HG02840 (cell line): Measurements from ENCODE around the gene PTPDC1.

Experiments used
- ATAC-seq: cut with Tn5 transposase; IDR thresholded peaks from one replicate; pipeline ENCODE4 v1.9.1; 2021; ENCODE audit warnings: mild to moderate bottlenecking, moderate library complexity, moderate number of reproducible peaks; ENCODE audit not compliant: unreplicated experiment, low FRiP score

The PTPDC1 gene

GRCh38 chr9:94139672-94140417 is 55.6 kb downstream of the PTPDC1 start:
- ATAC-seq: no peak

DNA sequence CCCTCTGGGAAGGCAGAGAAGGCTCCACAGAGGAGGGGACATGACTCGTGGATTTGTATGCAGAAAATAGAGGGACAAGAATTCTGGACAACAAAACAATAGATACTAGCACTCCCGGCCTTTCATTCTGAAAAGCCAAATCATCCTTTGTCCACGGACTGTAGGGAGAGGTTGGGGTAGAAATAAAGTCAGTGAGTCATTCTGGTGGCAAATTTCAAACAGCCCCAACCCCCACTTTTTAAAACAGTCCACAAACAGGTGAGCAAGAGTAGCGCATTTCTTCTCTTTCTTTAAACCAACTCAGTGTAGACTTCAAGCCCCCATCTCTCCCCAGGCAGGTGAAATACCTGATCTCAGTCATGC is 56.1 kb downstream of the PTPDC1 start:
- no peak for ATAC-seq

DNA sequence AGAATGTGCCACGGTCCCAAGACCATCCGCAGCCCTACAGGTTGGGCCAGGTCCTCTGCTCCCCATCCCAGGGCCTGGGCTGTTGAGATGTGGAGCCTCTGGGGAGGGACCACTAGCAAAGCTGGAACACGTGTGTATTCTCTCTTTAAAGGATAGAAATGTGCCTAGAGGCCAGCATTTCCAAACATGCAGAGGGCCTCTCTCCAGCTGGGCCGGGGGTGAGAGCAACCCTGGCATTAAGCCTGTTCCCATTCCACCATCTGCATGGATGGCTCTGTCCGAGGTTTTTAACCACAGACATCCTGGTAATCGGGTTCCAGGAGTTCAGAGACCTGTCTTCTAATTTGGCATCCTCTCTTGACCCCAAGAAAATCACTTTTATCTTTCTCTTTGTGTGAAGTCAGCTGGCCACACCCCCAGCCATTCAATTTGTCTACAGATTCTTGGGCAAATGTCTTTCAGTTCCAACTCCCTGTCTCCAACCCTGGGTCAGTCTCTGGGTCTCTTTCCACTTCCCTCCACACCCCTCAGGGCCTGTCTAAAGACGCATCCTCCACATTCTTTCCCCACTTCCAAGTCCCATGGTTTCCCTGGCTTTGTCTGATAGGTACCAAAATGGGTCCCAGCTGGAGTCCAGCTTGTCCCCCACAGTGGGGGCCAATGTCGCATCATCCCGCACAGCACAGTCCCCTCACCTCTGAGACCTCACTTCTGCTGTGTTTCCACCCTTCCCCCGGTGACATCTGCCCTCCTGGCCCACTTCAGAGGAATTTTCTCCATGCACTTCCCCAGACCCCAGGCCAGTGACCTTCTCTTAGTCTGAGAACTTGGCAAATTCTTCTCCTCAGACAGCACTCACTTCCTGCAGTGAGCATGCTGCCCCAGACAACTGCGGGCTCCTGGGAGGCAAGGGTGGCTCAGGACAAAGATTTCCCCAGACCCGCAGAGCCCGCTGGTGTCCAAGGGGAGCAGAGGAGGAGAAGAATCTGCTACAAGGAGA is 56.8 kb downstream of the PTPDC1 start:
- ATAC-seq: no peak

DNA sequence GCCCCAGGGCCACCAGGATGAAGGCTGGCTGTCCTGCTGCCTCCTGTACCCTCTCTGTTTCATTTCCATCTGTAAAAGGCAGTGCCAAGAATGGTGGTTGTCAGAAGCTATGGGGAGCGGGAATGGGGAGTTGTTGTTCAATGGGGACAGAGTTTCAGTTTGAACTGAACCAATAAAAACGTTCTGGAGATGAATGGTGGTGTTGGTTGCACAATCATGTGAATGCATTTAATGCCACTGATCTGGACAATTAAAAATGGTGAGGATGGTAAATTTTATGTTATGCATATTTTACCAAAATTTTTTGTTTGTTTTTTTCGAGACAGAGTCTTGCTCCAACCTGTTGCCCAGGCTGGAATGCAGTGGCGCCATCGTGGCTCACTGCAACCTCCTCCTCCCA is 58.1 kb downstream of the PTPDC1 start:
- ATAC-seq: no peak

GRCh38 chr9:94144394-94144793 is 60.1 kb downstream of the PTPDC1 start:
- no peak for ATAC-seq

GRCh38 chr9:94145640-94146039 is 61.4 kb downstream of the PTPDC1 start:
- ATAC-seq: no peak

- no peak for ATAC-seq
These were observed 63.5 kb downstream of the PTPDC1 start for GRCh38 chr9:94147776-94148175.

- no peak for ATAC-seq
These were observed 64.2 kb downstream of the PTPDC1 start for GRCh38 chr9:94148419-94148818.

DNA sequence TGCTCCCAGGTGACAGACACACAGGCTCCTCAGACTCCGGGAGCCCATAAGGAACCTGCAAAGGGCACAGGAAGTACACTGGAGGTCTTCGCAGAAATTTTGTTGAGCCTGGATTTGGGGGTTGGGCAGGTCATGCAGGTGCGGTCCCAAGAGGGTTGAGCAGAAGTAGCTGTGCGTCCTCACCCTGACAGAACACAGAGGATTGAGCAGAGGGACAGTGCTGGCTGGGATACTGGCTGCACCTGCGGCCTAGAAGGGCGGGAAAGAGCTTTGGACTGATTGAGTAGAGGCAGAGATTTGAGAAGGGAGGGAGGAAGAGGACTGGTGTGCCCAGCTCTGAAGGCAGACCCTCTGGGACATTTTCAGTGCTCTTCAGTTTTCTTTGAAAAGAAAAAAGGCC is 65.4 kb downstream of the PTPDC1 start:
- ATAC-seq: no peak

- ATAC-seq: no peak
These were observed 66.1 kb downstream of the PTPDC1 start for GRCh38 chr9:94150279-94150828.

DNA sequence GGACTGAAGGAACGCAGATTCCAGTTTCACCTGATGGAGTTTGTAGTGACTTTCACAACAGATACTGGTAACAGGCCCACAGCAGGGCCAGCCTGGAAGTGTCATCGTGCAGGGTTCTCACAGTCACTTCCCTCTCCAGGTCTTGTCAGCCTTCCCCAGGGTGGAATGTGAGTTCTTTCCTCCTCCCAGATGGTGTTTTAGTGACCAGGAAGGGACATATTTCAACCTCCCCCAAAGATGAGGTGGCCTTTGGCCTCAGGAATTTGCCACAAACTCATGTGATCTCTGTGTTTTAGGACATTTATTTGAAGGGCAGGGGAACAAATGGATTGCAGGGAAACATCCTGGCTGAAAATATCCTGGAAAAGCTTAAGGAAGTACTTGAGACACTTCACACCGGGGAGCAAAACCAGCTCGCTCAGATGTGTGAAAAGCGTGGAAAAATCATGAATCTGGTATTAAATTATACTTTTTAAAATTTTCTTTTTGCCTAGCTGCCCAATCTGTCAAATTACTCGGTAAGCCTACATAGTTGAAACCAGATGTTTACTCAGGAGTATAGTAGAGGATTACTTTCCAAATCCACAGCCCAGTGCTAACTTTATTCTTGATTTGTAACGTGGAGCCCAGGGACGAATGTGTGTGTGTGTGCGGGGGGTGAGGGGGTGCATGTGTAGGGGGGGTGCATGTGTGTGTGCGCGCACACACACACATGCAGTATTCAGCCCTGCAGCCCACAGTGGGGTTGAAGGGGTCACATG is 66.8 kb downstream of the PTPDC1 start:
- no peak for ATAC-seq

DNA sequence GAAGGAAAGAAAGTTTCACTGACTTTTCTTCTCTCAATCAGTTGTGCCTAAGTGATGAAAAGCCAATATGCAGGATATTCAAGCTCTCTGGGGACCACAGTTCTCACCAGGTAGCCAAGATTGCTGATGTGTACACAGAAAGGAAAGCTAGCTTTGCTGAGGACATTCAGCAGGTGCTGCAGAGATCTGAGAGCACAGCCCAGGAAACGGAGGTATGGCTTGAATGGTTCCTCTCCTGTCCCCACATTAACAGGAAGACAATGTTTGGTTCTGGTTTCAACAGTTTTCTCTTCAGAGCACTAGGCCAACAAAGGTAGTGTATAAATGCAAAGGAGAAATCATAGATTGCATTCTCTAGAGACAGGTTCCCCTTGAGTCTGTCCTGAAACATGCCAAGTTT is 69.6 kb downstream of the PTPDC1 start:
- no peak for ATAC-seq

DNA sequence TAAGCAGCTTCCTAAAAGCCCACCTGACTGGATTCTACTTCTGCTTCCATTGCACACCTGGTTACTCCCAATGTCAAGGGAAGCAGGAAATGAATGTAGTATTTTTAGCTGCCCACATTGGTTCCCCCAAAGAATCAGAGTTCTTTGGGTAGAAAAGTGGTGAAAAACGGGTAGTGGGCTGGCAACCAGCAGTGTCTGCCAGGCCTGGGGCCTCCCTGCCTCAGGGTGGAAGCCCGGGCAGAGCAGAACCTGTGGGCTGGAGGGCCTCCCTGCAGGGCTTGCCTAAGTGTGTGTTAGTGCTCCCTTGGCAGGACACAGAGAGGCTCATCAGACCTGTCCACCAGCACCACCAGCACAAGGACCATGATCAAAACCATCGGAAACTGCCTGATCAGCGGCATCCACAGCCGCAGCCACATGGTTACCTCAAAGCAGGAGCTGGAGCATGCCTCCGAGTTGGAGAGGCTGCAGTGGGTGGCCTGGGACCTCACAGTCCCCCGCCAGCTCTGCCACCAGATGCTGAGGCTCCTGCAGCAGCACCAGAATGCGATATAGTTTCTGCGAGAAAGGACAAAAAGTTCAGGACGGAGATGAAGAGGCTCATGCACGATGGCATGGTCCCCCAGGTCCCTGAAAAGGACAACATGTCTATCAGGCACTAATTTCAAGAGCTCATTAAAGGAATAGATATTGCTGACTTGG is 72.2 kb downstream of the PTPDC1 start:
- no peak for ATAC-seq

- no peak for ATAC-seq
These were observed 73.0 kb downstream of the PTPDC1 start for GRCh38 chr9:94157050-94157801.
